GM18499 (cell line): ENCODE results near the gene CLN5.
A peak's percentile ranks its signal among the peaks of the same experiment; 100 is the strongest.

Experiments
- ATAC-seq: cut with Tn5 transposase; IDR thresholded peaks from one replicate; pipeline ENCODE4 v1.9.1; 2021; ENCODE audit warnings: moderate number of reproducible peaks; ENCODE audit not compliant: insufficient read depth, unreplicated experiment

Gene CLN5

DNA sequence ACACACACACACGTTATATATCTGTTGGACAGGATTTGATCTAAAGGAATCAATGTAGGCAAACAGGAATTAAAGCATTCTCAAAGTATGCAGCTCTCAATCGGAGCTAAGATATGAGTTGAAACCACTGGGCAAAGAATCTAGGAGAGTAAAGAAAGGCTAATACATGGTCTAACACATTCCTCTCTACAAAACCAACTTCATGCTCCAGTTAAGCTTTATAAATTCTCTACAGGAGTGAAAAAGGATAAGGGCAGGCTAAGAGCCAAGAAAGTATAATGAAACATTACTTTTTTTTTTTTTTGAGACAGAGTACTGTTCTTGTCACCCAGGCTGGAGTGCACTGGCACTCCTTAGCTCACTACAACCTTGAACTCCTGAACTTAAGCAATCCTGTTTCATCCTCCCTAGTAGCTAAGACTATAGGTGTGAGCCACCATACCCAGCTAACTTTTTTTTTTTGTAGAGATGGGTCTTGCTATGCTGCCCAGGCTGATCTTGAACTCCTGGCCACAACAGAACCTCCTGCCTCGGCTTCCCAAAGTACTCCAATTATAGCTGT lies 24.5 kb downstream of the CLN5 start:
- no peak for ATAC-seq

DNA sequence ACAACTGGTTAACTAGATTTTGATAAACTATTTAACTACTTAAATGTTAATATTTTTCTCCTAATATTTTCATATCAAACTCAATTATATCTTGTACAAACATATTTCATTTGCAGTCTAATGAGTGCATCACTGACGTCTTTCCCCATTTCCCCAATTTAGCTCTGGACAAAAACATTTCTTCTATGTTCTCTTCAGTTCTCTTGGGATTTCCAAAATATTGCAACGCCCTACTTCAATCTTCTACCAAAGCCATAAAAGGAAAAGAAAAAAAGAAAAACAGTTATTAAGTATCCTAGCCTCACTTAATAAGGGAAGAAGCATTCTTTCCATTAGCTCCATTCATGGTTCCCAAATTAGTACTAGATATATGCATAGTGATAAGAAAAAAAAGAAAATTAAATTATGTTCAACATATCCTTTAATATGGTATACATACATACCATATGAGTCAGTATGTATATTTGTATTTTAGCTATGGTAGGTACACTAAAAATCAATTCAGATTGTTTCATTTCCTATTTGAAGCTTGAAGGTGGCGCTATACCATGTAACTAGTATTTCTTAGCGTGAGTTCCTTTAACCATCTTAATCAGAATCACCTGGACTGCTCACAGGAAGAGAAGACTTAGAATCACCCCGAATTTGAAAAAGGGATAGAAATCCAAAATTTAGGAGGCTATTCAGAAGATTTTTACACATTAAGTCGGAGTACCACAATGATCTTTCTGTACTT lies 25.2 kb downstream of the CLN5 start:
- ATAC-seq = no peak

DNA sequence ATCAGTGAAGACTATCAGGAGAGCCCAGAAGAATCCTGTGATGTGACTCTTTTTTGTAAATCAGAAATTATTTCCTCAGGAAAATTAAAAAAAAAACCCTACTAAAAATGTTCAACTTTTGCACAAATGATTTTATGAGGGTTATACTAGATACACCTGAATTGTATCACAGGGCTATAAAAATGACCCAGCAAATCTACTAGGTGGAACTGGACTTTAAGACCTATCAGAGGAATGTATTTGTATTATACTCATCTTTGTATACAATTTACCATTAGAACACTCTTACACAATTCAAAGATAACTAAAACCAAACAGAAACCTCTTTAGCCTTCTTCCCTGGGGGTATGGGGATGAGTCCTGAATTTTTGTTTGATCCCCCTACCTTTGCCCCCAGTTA lies 27.9 kb downstream of the CLN5 start:
- ATAC-seq = no peak

DNA sequence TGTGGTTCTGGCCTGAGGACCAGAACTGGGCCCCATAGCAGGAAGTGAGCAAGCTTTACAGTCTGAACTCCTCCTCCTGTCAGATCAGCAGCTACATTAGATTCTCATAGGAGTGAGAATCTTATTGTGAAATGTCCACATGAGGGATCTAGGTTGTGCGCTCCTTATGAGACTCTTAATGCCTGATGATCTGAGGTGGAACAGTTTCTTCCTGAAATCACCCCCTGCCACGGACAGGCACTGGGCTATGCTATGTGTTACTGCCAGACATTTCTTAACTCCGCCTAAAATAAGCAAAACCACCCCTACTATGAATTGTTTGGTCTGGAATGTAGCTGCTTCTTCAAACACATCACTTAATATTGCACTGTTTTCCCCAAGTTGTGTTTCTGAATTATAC lies 30.5 kb downstream of the CLN5 start:
- ATAC-seq = no peak

DNA sequence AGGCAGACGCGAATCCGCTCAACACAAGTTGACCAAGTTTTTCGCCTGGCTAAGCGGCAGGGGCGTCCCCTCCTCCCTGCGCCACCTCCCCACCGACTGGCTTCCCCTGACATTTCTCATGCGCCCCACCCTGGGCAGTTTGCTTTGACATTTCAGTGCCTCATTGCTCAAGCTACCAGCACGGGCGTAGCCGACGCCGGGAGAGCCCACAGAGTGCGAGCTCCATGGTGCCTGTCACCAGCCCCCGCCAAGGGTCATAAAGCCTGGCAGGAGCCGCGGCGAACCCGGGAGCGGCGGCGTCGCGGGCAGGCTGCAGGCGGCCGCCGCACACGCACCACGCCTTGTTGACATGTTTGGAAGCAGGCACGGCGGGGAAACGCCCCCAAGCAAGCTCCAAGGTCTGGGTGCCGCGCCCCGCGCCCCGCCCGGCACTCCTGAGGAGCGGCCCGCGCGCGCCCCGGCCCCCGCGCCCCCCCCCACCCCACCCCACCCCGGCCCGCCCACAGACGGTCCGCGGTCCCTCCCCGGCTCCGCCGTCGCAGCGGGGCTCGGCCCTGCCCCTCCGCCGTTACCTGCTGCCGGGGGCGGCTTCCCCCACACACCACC lies 34.5 kb downstream of the CLN5 start:
- peak; percentile 31 for ATAC-seq

DNA sequence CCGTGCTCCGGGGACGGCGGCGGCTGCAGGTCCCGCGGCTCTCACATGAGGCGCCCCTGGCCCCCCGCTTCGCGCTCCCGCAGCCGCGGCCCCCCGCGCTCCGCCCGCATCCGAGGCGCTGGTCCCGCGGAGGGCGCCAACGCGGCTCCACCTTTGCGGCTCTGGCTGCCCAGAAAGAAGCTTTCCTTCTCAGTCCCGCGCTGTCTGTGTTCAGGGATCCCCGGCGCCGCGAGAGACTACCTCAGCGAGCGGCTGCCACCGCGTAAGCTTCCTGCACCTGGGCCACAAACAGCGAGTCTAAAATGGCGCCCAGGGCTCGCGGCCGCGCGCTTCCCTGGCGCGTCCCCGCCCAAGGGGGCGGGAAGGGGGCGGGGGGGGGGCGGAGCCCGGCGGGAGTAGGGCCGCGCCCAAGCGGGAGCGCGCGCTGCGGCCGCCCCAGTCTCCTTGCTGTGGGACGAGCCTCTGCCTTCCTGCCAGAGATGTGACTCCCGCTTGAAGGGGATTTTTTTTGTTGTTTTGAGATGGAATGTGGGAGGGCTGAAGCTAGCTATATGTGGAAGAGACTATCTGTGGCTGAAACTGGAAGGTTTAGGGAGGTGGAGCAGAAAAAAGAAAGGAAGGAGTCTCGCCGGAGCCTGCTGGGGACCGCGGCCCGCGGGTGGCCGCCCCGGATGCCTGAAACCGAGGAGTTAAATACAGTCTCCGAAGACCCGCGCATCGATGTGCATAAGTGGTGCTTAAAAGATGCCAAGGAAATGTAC lies 35.2 kb downstream of the CLN5 start, which contains the start of gene FBXL3:
Gene FBXL3, minus strand, starts transcription at position 299 of the 761 bp plus-strand sequence. CDS start 5,299 bp downstream, outside the sequence.
- peak; percentile 49 for ATAC-seq

DNA sequence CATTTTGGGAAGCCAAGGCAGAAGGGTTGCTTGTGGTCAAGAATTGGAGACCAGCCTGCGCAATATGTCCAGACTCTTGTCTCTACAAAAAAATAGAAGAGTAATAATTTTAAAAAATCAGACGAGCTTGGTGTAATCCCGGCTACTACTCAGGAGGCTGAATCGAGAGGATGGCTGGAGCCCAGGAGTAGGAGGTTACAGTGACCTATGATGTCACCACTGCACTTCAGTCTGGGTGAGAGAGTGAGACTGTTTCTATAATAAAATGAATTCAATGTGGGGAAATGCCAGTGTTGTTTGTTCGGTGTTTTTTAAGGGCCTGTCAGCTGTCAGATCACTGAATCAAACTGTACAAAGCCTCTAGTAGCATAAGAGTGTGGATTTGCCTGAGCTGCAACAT lies 36.3 kb downstream of the CLN5 start:
- no peak for ATAC-seq

DNA sequence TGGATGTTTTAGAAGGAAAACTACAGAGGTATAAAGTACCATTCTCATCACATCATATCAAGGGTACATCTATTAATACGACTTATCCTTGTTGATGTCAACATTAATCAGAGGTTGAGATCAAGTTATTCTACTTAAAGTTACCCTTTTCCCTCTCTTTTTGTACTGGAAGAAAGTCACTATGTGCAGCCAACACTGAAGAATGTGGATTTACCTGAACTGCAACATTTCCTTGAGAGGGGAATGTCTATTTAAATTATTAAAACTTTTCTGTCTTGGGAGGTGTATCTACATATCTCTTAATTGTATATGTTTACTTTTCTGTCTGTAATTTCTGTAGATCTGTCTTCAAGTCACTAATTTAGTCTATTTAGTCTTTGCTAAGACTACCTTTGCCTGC lies 37.6 kb downstream of the CLN5 start:
- no peak for ATAC-seq

DNA sequence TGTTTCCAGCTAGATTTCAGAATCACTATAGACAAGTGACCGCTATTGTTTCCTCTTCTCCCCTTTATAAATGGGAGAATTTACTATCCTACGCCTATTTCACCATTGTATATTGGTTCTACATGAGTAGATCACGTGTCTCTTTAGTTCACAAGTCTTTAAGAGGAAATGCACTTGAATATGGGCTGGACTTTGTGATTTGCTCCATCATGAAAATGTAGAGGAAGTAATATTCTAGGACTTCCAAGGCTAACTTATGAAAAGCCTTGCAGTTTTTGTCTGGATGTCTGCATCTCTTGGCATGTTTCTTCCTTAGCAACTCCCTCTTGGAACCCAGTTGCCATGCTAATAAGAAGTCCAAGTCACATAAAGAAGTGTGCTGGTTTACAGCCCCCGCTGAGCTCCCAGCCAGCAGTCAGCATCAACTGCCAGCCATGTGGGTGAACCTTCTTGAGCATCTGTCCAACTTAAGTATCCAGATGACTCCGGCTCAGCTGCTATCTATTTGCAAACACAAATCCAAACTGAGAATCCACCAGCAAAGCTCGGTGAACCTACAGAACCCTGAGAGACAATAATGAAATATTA lies 39.9 kb downstream of the CLN5 start:
- ATAC-seq = no peak

DNA sequence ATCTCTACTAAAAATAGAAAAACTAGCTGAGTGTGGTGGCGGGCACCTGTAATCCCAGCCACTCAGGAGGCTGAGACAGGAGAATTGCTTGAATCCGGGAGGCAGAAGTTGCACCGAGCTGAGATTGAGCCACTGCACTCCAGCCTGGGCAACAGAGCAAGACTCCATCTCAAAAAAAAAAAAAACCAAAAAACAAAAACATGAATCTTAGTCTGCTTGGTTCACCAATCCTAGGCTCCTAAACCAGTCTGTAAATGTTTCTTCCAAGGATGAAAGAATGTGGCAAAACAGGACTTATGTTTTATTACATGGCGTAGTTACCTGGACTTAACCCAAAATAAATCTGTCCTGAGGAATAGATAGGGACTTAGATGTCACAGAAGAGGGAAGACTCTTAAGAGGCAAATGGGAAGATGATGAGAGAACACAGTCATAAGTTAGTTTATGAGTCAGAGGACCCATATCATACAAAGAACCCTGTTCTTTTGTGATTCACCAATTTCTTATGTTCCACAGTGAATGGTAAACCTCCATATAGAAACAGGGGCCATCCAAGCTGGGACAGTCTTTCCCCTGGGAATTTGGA lies 41.9 kb downstream of the CLN5 start:
- ATAC-seq = no peak

DNA sequence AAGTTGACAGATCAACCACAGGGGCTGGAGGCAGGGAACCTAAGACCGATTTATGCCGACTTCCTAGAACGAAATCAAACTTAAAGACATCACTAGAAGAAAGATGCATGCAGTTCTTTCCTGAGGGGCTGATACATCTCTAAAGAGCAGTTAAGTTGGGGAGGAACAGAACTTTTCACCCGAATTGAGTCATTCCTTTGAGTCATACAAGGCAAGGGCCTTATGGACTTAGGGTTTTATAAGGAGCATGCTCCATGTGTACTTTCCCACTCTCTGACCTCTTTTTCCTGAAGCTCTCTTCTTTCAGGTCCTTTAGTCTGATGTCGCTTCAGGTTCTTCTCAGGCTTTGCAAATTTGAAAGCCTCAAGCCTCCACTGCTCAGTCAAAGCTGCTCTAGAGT lies 43.0 kb downstream of the CLN5 start:
- no peak for ATAC-seq

DNA sequence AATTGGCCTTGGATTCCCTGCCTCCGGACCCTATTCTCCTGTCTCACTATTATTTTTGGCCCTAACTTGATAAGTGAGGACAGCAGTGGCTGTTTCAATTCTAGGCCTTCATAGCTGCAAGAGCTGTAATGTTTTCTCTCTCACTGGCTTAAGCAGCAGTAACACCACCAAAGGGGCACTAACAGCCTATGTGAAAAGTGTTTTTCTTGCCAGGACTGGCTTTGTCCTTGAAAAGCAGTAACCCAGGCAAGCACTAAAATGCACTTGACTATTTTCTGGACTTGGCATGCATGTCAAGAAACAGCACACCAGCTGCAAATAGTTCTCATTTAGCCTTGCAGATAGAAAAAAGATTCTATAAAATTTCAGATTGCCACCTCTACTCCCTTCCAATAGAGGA lies 44.4 kb downstream of the CLN5 start:
- no peak for ATAC-seq

DNA sequence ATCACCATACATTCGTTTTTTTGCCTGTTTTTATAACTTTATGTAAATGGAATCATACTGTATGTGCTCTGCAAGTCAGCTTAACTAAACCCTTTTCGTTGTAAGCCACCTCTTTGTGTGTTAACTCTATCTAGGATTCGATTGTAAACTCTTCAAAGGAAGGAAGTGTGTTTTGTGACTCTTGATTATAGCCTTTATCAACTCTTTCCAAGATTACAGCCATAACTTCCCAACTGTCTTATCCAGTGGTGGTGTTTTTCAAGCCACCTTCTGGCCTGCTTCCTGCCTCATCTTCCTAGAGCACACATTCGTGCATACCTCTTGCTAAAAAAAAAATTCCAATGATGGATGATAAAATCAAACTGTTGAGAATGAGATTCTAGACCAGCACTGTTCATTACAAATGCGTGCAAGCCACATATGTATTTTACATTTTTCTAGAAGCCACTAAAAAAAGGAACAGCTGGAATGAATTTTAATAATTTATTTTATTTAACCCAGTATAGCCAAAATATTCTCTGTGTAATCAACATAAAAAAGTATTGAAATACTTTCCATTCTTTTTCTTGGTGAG lies 47.1 kb downstream of the CLN5 start:
- no peak for ATAC-seq

DNA sequence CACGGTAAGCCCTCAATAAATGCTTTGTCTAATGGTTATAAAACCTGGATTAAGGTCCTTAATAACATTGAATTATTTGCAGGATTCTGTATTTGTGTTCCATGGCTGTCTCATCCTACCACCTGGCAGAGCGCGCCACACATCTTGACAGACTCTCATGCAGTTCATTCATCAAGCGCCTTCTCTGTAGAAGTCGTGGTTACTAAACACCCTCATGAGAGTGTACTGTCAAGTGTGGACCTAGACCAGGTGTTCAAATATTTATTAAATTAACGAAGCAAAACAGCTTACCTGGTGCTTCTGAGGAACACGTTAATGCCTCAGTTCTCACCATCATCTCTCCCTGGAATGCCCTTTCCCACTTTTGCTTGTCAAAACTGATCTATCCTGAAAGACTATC lies 48.2 kb downstream of the CLN5 start:
- ATAC-seq = no peak

DNA sequence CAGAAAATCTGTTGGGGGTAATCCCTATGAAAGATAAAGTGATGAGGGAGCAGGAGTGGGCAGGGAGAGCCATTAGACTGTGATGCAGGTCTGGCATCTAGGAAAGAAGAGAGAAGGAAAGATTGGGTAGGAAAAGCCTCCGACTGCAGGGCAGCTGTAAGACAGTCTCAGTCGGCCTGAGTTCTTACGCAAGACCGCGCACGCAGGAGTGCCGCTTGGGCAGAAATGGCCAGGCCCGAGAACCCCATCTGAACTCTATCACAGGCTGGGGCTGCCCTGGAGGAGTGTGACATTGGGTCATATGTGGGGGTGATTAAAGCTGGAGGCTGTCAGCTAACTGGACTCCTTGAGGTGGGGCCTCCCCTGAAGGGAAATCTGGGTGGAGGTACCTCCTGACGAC lies 49.0 kb downstream of the CLN5 start:
- ATAC-seq = no peak

DNA sequence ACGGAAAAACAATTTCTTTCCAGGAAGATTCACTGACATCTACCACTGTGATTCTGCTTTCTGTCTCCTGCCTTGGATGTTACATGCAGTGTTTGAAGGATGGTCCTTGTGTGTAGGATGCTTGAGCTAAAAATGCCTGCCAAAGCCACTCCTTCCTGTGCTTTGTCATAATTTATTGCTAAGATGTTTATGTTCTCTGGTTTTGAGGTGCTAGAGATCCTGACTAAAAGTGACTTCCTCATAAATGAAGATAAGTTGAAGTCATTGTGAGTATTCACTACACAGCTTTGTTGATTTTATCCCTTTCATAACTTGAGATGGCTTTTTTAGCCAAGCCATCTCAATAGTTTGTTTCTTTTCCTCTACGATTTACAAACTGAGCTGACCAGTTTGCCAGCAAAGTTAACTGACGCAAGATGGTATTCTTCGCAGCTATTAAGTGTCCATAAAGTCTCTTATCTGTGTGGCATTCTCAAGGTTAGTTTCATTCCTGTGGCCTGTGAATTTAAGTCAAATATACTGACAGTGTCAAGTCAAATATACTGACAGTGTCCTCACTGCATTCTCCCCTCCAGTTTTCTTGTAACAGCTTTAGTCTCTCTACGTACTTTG lies 50.8 kb downstream of the CLN5 start:
- no peak for ATAC-seq

DNA sequence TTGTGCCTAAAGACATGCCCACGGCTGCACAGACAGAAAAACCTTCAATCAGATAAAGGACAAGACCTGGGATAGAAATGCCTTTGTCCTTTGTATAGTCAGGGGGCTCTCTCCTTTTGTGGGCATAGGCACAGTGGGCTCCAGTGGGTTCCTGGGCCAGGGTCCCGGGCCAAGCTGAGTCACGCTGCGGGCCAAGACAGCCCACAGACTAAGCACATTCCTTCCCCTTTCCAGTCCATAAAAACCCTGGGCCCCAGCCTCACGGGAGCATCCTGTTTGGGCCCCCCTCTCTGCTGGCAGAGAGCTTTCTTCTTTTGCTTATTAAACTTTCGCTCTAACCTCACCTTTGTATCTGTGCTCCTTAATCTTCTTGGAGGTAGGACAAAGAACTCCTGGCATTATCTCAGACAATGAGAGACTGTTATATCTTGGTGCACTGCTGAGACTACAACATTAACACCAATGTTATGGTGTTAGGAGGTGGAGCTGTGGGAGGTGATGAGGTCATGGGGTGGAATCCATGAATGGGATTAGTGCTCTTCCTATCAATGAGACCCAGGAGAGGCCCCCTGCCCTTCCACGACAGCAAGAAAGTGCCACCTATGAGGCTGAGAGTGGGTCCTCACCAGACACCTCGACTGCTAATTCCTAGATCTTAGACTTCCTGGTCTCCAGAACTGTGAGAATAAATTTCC lies 55.9 kb downstream of the CLN5 start:
- no peak for ATAC-seq

DNA sequence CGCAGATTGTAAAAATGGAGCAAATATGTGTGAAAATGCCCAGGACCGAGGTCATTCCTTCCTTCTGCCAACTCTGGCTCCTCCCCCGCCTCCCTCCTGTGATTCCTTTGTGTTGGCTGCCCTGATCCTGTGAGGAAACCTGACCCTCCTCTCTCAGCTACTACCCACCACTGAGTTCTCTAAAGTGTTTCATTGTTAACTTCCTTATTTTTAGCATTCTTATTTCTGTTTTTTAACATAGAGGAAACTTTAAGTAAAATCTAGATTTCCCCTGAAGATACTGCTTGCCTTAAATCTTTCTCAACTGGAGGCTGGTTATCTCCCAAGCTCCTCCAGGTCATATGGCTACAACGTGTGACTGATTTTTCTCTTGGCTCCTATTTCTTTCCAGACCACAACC lies 56.8 kb downstream of the CLN5 start:
- no peak for ATAC-seq

DNA sequence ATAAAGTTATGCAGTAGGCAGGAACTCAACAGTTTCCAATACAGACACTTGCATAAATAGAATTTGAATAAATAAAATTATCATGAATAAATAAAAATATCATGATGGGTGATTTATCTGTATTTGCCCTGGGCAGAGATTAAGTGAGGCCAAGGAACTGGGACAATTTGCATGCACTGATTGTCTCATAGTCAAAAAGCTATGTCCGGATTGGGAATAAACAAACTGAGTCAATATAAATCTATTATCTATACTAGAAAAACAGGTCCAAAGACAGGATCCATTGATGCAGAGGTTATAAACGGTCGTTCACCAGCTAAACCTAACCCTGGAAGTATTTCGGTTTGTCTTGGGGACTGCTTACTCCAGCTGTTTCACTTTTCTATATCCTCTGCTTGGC lies 61.3 kb downstream of the CLN5 start:
- ATAC-seq = no peak
